ENCODE data around the gene DENND2A.
"Not testable (repeated sequence)": the region's sequence is repeated elsewhere in the genome, so short reads cannot be mapped to it uniquely, and the experiment has no call there.

Gene DENND2A

GRCh38 chr7:140570120-140570519, 70.5 kb downstream of the DENND2A start:
- Histone ChIP-seq H3K9me3 (ENCODE audit: insufficient read depth, low read depth, low read length) (no peaks in the 10 kb centered on the region), H3K9ac (ENCODE audit: low read depth, low read length) (no peak overlapping the region), H3K36me3 (ENCODE audit: insufficient read depth, low read depth, low read length) (peaks cover 12% of the 10 kb centered on the region; the same call in 1 of the 2 replicates), H3K27me3 (ENCODE audit: insufficient read depth, low read length) (no peaks in the 10 kb centered on the region), H3K4me3 (ENCODE audit: low read length) (no peak overlapping the region), H3K4me1 (ENCODE audit: insufficient read depth, low read length) (no peaks in the 10 kb centered on the region), H3K27ac (ENCODE audit: low read length) (no peak overlapping the region)

- Histone ChIP-seq H3K4me1 (ENCODE audit: insufficient read depth, low read length) (peaks cover 2% of the 10 kb centered on the region), H3K27me3 (ENCODE audit: insufficient read depth, low read length) (no peaks in the 10 kb centered on the region), H3K27ac (ENCODE audit: low read length) (no peak overlapping the region), H3K9ac (ENCODE audit: low read depth, low read length) (no peak overlapping the region), H3K4me3 (ENCODE audit: low read length) (no peak overlapping the region), H3K36me3 (ENCODE audit: insufficient read depth, low read depth, low read length) (peaks cover 6% of the 10 kb centered on the region; the same call in 1 of the 2 replicates), H3K9me3 (ENCODE audit: insufficient read depth, low read depth, low read length) (no peaks in the 10 kb centered on the region)
Observed at GRCh38 chr7:140568021-140568813, 72.4 kb downstream of the DENND2A start.

- not testable (repeated sequence) for H3K27ac ChIP-seq (ENCODE audit: low read length); H3K9ac ChIP-seq (ENCODE audit: low read depth, low read length); H3K36me3 ChIP-seq (ENCODE audit: insufficient read depth, low read depth, low read length); H3K4me1 ChIP-seq (ENCODE audit: insufficient read depth, low read length); H3K4me3 ChIP-seq (ENCODE audit: low read length); H3K27me3 ChIP-seq (ENCODE audit: insufficient read depth, low read length); H3K9me3 ChIP-seq (ENCODE audit: insufficient read depth, low read depth, low read length)
Observed at GRCh38 chr7:140566186-140566585, 74.4 kb downstream of the DENND2A start.

- H3K4me1 ChIP-seq (ENCODE audit: insufficient read depth, low read length); H3K27ac ChIP-seq (ENCODE audit: low read length); H3K9me3 ChIP-seq (ENCODE audit: insufficient read depth, low read depth, low read length); H3K4me3 ChIP-seq (ENCODE audit: low read length); H3K27me3 ChIP-seq (ENCODE audit: insufficient read depth, low read length); H3K9ac ChIP-seq (ENCODE audit: low read depth, low read length); H3K36me3 ChIP-seq (ENCODE audit: insufficient read depth, low read depth, low read length): not testable (repeated sequence)
Observed at GRCh38 chr7:140565761-140566160, 74.9 kb downstream of the DENND2A start.

GRCh38 chr7:140564643-140565042, 76.0 kb downstream of the DENND2A start:
- H3K9ac ChIP-seq (ENCODE audit: low read depth, low read length) = no peak overlapping the region
- no peaks in the 10 kb centered on the region for H3K27me3 ChIP-seq (ENCODE audit: insufficient read depth, low read length)
- no peak overlapping the region for H3K27ac ChIP-seq (ENCODE audit: low read length)
- no peaks in the 10 kb centered on the region for H3K36me3 ChIP-seq (ENCODE audit: insufficient read depth, low read depth, low read length)
- H3K9me3 ChIP-seq (ENCODE audit: insufficient read depth, low read depth, low read length) = no peaks in the 10 kb centered on the region
- H3K4me1 ChIP-seq (ENCODE audit: insufficient read depth, low read length) = peaks cover 9% of the 10 kb centered on the region
- no peak overlapping the region for H3K4me3 ChIP-seq (ENCODE audit: low read length)

- Histone ChIP-seq H3K4me1 (ENCODE audit: insufficient read depth, low read length) (peaks cover 9% of the 10 kb centered on the region), H3K9ac (ENCODE audit: low read depth, low read length) (peak overlapping the region; percentile 32; the same call in 1 of the 2 replicates), H3K9me3 (ENCODE audit: insufficient read depth, low read depth, low read length) (no peaks in the 10 kb centered on the region), H3K27ac (ENCODE audit: low read length) (no peak overlapping the region), H3K36me3 (ENCODE audit: insufficient read depth, low read depth, low read length) (peaks cover 2% of the 10 kb centered on the region), H3K27me3 (ENCODE audit: insufficient read depth, low read length) (no peaks in the 10 kb centered on the region), H3K4me3 (ENCODE audit: low read length) (peak overlapping the region; percentile 10; the same call in 1 of the 2 replicates)
Observed at GRCh38 chr7:140562926-140563481, 77.6 kb downstream of the DENND2A start.

- no peak overlapping the region for H3K4me3 ChIP-seq (ENCODE audit: low read length)
- no peak overlapping the region for H3K27ac ChIP-seq (ENCODE audit: low read length)
Observed at GRCh38 chr7:140559410-140559809, 81.2 kb downstream of the DENND2A start.

GRCh38 chr7:140557809-140558518, 82.6 kb downstream of the DENND2A start:
- peaks cover 7% of the 10 kb centered on the region; the same call in 1 of the 2 replicates for H3K4me1 ChIP-seq (ENCODE audit: insufficient read depth, low read length)
- no peaks in the 10 kb centered on the region for H3K27me3 ChIP-seq (ENCODE audit: insufficient read depth, low read length)
- H3K9ac ChIP-seq (ENCODE audit: low read depth, low read length) = no peak overlapping the region
- no peak overlapping the region for H3K27ac ChIP-seq (ENCODE audit: low read length)
- H3K36me3 ChIP-seq (ENCODE audit: insufficient read depth, low read depth, low read length) = peaks cover 5% of the 10 kb centered on the region
- H3K9me3 ChIP-seq (ENCODE audit: insufficient read depth, low read depth, low read length) = no peaks in the 10 kb centered on the region
- H3K4me3 ChIP-seq (ENCODE audit: low read length) = no peak overlapping the region

More at GRCh38 chr7:140559410-140559809, 81.2 kb downstream of the DENND2A start:
- peaks cover 9% of the 10 kb centered on the region for H3K4me1 ChIP-seq (ENCODE audit: insufficient read depth, low read length)
- H3K36me3 ChIP-seq (ENCODE audit: insufficient read depth, low read depth, low read length) = peaks cover 5% of the 10 kb centered on the region
- H3K9me3 ChIP-seq (ENCODE audit: insufficient read depth, low read depth, low read length) = no peaks in the 10 kb centered on the region
- H3K27me3 ChIP-seq (ENCODE audit: insufficient read depth, low read length) = no peaks in the 10 kb centered on the region
- no peak overlapping the region for H3K9ac ChIP-seq (ENCODE audit: low read depth, low read length)

- Histone ChIP-seq H3K27me3 (ENCODE audit: insufficient read depth, low read length) (no peaks in the 10 kb centered on the region), H3K36me3 (ENCODE audit: insufficient read depth, low read depth, low read length) (peaks cover 5% of the 10 kb centered on the region), H3K9ac (ENCODE audit: low read depth, low read length) (no peak overlapping the region), H3K27ac (ENCODE audit: low read length) (no peak overlapping the region), H3K4me3 (ENCODE audit: low read length) (no peak overlapping the region), H3K9me3 (ENCODE audit: insufficient read depth, low read depth, low read length) (no peaks in the 10 kb centered on the region), H3K4me1 (ENCODE audit: insufficient read depth, low read length) (peaks cover 3% of the 10 kb centered on the region; the same call in 1 of the 2 replicates)
Observed at GRCh38 chr7:140557069-140557468, 83.5 kb downstream of the DENND2A start.

- not testable (repeated sequence) for H3K9me3 ChIP-seq (ENCODE audit: insufficient read depth, low read depth, low read length); H3K27ac ChIP-seq (ENCODE audit: low read length); H3K9ac ChIP-seq (ENCODE audit: low read depth, low read length); H3K36me3 ChIP-seq (ENCODE audit: insufficient read depth, low read depth, low read length); H3K27me3 ChIP-seq (ENCODE audit: insufficient read depth, low read length); H3K4me3 ChIP-seq (ENCODE audit: low read length); H3K4me1 ChIP-seq (ENCODE audit: insufficient read depth, low read length)
Observed at GRCh38 chr7:140553236-140553635, 87.4 kb downstream of the DENND2A start.

GRCh38 chr7:140552240-140552679, 88.4 kb downstream of the DENND2A start:
- Histone ChIP-seq H3K4me1 (ENCODE audit: insufficient read depth, low read length) (peaks cover 3% of the 10 kb centered on the region; the same call in 1 of the 2 replicates), H3K9me3 (ENCODE audit: insufficient read depth, low read depth, low read length) (no peaks in the 10 kb centered on the region), H3K4me3 (ENCODE audit: low read length) (no peak overlapping the region), H3K9ac (ENCODE audit: low read depth, low read length) (no peak overlapping the region), H3K27ac (ENCODE audit: low read length) (no peak overlapping the region), H3K36me3 (ENCODE audit: insufficient read depth, low read depth, low read length) (no peaks in the 10 kb centered on the region), H3K27me3 (ENCODE audit: insufficient read depth, low read length) (no peaks in the 10 kb centered on the region)

Measured in iPS-20b (cell line).